Subcutaneous abdominal adipose tissue (tissue), 5 donors: Measurements from ENCODE around the gene HOXB5.

Experiments used
- H3K27ac ChIP-seq: one replicate; pipeline ENCODE4 v1.7.0; 2013; ENCODE audit warnings: low read depth, mild to moderate bottlenecking, inconsistent platforms, low read length, moderate library complexity
- H3K27me3 ChIP-seq, 5 donors: one replicate each; pipeline ENCODE4 v1.7.0; 2013; ENCODE audit warnings: low read length in 5 of 5, inconsistent platforms in 1 of 5; ENCODE audit not compliant: control insufficient read depth in 5 of 5, insufficient read depth in 4 of 5
- H3K36me3 ChIP-seq, 5 donors: one replicate each; pipeline ENCODE4 v1.7.0; 2013; ENCODE audit warnings: low read length in 5 of 5; ENCODE audit not compliant: control insufficient read depth in 5 of 5, insufficient read depth in 5 of 5
- H3K4me1 ChIP-seq, 5 donors: one replicate each; pipeline ENCODE4 v1.7.0; 2013; ENCODE audit warnings: low read length in 5 of 5, mild to moderate bottlenecking in 3 of 5, moderate library complexity in 1 of 5; ENCODE audit not compliant: control insufficient read depth in 5 of 5, insufficient read depth in 5 of 5
- H3K4me3 ChIP-seq, 5 donors: one replicate each; pipeline ENCODE4 v1.7.0; 2013; ENCODE audit warnings: low read length in 5 of 5, low read depth in 1 of 5
- H3K9ac ChIP-seq, 5 donors: one replicate each; pipeline ENCODE4 v1.7.0; 2013; ENCODE audit warnings: low read length in 5 of 5, mild to moderate bottlenecking in 4 of 5, moderate library complexity in 3 of 5
- H3K9me3 ChIP-seq, 5 donors: one replicate each; pipeline ENCODE4 v1.7.0; 2013; ENCODE audit warnings: low read length in 5 of 5; ENCODE audit not compliant: control insufficient read depth in 5 of 5
- donor health status: healthy.
- donor health status: healthy.
- donor health status: healthy.
- donor health status: healthy.
- donor health status: healthy.

HOXB5 gene

DNA sequence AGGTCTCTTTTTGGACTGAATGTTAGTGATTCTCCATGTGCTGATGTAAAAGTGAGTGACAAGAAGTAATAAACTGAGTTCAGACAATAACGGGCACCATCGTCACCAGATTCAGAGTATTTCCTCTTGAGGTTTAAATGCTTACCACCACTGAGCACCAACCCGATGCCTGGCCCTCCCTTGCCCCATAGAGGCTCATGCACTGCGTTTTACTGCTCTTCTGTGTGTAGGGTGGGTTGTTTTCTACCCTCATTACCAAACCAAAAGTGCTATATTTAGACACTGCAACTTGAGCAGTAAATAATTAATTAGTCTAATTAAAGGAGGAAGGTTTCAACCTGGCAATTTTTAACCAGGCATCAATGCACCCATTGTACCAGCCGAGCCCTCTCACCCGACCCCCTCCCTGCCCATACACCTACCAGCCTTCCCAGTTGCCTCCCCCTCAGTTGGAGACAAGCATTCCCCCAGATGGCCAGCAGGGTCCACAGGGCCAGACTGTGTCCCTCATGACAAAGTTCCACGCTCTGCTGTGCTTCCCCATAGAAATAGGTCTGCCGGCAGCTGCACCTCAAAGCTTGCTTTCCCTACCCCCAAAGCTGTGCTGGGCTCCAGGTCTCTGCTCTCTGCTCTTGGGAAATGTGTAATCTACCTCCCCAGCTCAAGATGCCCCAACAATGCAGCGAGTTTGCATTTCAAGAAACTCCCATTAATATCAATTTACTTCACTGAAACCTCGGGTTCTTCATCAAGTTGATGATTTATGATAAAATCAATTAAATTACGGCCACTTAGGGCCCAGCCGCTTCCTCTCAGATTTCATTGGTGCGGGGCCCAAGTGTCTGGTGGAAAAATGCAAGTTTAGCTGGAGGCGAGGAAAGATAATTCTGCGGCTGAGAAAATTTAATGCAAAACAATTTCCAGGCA lies 31.4 kb downstream of the HOXB5 start:
- H3K27me3 ChIP-seq, result no peaks in the 10 kb centered on the region
- H3K27ac ChIP-seq, result no peak overlapping the region
- peaks cover 11 to 95% (median 76%) of the 10 kb centered on the region in 5 donors for H3K4me1 ChIP-seq
- H3K36me3 ChIP-seq, result peaks cover 0 to 3% (median 0%) of the 10 kb centered on the region in 5 donors
- H3K9ac ChIP-seq, result no peak overlapping the region
- H3K9me3 ChIP-seq, result no peaks in the 10 kb centered on the region
- no peak overlapping the region for H3K4me3 ChIP-seq

DNA sequence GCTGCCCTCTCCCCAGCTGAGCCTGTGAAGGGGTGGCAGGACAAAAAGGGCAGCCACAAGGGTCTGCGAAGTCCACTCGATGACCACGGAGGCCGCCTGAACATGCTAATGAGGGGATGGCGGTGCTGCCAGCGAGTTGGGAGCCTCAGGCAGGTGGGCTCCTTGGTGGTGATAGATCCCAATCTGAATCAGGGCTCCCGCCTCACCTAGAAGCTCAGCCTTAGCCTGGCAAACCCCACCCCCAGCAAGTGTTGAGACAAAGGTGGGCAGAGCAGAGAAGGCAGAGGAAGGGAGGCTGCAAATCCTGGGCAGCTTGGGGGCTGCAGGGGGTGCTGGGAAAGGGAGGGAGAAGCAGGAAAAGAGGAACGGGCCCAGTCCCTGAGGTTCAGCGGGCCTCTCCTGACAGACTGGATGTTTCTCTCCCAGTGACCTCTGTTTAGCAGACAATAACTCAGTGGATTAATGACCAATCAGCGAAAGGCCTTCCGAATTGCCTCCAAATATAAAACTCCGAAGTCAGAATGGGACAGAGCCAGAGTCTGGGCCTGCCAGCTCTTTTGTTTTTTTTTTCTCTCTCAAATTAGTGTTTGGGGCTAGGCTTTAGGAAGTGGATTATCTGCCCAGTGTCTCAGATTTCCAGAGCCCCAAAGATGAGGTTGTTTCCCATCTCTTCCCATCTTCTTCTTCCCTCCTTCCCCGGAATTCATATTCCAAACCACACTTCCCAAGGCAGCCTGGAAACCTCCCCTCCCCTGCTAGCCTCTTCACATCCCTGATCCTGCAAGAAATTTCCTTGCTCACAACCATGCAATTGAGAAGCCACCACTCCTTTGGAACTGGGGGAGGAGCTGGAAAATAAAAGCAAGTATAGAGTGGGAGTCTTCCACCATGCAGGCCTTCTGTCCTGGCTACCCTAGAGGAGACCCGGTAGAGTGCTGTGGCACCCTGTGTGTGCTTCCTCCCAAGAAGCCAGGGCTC lies 33.5 kb downstream of the HOXB5 start:
- H3K27me3 ChIP-seq, result no peaks in the 10 kb centered on the region
- peak overlapping the region in 4 of 5 donors; percentile 9 to 43 (median 39) for H3K9ac ChIP-seq
- H3K36me3 ChIP-seq, result peaks cover 0 to 3% (median 0%) of the 10 kb centered on the region in 5 donors
- H3K27ac ChIP-seq, result peak overlapping the region; percentile 81
- no peak overlapping the region for H3K4me3 ChIP-seq
- H3K9me3 ChIP-seq, result no peaks in the 10 kb centered on the region
- H3K4me1 ChIP-seq, result peaks cover 17 to 88% (median 76%) of the 10 kb centered on the region in 5 donors

DNA sequence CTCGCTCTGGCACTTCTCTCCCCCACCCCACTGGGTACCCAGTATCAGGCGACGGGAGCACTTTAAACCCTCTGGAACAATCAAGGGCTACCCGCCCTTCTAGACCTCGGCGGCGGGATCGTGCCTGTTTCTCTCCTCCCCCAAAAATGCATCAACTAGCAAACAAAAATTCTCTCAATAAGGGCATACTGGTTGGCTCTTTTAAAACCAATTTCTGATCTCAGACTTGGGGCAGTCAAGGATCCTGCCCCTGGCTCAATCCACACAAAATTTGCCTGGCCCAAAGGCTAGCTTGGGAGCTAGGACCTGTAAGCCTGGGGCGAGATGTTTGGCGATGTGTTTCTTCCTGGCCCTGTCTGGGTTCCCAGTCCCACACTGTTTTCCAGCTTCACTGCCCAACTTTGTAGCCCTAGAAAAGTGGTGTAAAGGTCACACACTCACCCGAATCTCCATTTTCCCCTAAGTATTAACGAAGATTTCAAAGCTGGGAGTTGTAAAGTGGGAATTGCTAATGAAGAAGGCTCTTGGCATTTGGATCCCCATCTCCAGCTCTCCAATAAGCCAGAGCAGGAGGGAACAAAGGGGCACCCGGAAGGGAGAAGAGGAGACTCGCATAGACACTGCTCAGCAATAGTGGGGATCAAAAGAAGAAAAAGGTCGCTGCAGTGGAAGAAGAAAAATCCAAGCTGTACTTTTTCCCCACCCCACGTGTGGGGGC lies 34.3 kb downstream of the HOXB5 start:
- Histone ChIP-seq H3K27me3 (no peaks in the 10 kb centered on the region), H3K4me3 (no peak overlapping the region), H3K4me1 (peaks cover 15 to 87% (median 77%) of the 10 kb centered on the region in 5 donors), H3K36me3 (peaks cover 0 to 7% (median 0%) of the 10 kb centered on the region in 5 donors), H3K9me3 (no peaks in the 10 kb centered on the region), H3K27ac (peak overlapping the region; percentile 81), H3K9ac (peak overlapping the region in 4 of 5 donors; percentile 9 to 44 (median 39))

DNA sequence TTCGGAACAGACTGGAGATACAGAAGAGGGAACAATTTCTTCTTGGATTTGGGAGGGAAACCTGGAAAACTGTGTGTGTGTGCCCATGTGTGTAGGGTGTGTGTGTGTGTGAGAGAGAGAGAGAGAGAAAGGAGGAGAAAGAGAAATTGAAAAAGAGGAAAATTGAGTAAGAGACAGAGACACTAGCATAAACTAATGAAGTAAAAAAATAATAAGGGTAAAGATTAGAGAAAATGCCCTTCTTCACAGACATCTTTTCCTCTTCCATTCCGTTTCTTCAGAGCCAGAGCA lies 34.8 kb downstream of the HOXB5 start:
- Histone ChIP-seq H3K36me3 (peaks cover 0 to 8% (median 0%) of the 10 kb centered on the region in 5 donors), H3K4me1 (peaks cover 15 to 89% (median 79%) of the 10 kb centered on the region in 5 donors), H3K9ac (peak overlapping the region in 3 of 5 donors; percentile 9 to 44 (median 35)), H3K9me3 (no peaks in the 10 kb centered on the region), H3K27me3 (no peaks in the 10 kb centered on the region), H3K27ac (peak overlapping the region; percentile 81), H3K4me3 (no peak overlapping the region)

DNA sequence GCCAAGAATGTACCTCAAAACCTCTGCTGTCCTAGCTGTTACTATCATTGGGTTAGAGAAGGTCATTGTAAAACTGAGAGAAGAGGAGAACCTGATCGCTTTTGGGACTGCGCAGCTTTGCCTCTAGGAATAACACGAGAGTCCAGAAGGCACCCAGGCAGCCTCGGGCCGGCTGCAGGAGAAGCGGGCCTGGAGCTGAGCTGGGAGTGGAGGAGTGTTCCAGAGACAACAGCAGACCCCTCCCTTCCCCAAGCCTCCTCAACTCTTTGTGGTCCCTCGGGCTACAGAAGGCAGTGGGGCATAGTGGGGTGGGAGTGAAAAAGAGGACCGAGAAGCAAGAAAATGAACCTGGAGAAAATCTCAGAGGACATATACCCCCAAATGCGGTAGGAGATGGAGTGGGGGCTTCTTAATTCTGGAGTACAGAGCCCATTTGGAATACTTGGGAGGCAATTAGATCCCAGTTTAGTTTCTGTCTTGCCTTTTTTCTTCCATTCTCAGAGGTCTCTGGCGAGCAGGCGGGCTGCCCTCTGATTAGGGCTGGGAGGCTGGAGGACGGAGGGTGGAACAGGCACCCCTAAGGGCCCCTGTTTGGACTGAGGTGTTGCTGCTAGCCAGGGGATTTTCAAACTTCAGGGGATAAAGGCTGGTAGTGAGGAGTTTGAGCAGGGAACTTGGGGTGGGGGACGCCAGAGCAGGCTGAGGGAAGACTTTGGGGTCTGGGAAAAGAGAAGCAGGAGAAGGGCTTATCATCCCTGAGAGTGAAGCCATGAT lies 35.3 kb downstream of the HOXB5 start:
- Histone ChIP-seq H3K27ac (peak overlapping the region; percentile 81), H3K9me3 (no peaks in the 10 kb centered on the region), H3K36me3 (peaks cover 0 to 8% (median 0%) of the 10 kb centered on the region in 5 donors), H3K4me1 (peaks cover 11 to 87% (median 78%) of the 10 kb centered on the region in 5 donors), H3K9ac (peak overlapping the region in 2 of 5 donors; percentile 1 to 44), H3K4me3 (no peak overlapping the region), H3K27me3 (no peaks in the 10 kb centered on the region)

DNA sequence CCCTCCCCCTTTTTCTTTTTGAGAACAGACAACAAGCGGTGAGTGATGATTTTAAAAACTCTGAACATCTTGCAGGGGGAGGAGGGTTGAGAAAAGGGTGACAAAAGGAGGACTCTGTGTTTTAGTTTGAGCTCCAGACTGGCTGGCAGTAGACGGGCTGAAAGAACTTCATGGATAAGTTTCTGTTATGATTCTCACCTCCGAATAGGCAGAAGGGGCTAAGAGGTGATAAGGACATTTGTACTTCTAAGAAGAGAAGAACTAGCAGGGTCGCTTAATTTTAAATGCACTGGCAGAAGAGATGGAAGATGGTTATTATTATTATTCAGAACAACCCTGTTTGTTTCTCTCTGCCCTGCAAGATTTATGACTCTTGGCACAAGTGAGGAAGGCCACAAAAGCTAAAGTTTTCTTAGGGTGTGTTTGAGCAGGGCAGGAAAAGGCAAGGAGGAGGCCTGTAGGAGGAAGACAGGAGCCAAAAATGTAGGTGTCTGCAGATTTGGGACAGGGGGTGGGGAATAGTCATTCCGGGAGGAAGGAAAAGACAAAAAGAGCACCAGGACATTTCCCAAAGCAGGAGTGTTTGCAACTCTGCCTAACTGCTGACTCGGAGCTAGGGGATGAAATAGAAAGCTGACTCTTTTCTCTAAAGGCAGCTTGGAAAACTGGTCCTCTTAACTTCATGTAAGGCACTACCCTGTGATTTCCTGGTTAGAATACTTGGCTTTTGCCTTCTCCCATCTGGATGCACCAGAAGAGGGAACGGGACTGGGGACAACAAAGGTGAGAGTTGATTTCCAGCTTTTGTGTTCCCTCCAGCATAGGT lies 36.8 kb downstream of the HOXB5 start:
- Histone ChIP-seq H3K9ac (peak overlapping the region in 3 of 5 donors; percentile 0 to 39 (median 16)), H3K4me1 (peaks cover 16 to 83% (median 76%) of the 10 kb centered on the region in 5 donors), H3K27ac (peak overlapping the region; percentile 81), H3K9me3 (no peaks in the 10 kb centered on the region), H3K36me3 (peaks cover 0 to 13% (median 5%) of the 10 kb centered on the region in 5 donors), H3K4me3 (no peak overlapping the region), H3K27me3 (no peaks in the 10 kb centered on the region)

DNA sequence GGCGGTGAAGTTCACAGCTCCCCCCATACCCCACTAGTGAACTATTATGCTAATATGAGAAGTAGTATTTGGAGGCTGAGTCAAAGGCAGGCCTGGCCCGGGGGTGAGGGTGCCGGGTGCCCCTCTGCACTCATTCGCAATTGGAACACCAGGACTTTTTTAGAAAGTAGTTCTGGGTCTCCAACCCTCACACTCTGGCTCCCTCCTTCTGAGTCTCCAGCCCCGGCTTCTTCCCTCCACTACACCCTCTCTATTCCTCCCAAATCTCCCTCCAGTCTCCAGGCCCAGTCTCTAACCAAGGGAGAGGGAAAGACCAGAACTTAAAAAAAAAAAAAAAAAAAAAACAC lies 37.4 kb downstream of the HOXB5 start:
- H3K4me3 ChIP-seq, result no peak overlapping the region
- peak overlapping the region in 1 of 5 donors; percentile 39 for H3K9ac ChIP-seq
- no peaks in the 10 kb centered on the region for H3K27me3 ChIP-seq
- H3K27ac ChIP-seq, result peak overlapping the region; percentile 40
- peaks cover 16 to 80% (median 71%) of the 10 kb centered on the region in 5 donors for H3K4me1 ChIP-seq
- H3K9me3 ChIP-seq, result no peaks in the 10 kb centered on the region
- peaks cover 0 to 15% (median 8%) of the 10 kb centered on the region in 5 donors for H3K36me3 ChIP-seq

DNA sequence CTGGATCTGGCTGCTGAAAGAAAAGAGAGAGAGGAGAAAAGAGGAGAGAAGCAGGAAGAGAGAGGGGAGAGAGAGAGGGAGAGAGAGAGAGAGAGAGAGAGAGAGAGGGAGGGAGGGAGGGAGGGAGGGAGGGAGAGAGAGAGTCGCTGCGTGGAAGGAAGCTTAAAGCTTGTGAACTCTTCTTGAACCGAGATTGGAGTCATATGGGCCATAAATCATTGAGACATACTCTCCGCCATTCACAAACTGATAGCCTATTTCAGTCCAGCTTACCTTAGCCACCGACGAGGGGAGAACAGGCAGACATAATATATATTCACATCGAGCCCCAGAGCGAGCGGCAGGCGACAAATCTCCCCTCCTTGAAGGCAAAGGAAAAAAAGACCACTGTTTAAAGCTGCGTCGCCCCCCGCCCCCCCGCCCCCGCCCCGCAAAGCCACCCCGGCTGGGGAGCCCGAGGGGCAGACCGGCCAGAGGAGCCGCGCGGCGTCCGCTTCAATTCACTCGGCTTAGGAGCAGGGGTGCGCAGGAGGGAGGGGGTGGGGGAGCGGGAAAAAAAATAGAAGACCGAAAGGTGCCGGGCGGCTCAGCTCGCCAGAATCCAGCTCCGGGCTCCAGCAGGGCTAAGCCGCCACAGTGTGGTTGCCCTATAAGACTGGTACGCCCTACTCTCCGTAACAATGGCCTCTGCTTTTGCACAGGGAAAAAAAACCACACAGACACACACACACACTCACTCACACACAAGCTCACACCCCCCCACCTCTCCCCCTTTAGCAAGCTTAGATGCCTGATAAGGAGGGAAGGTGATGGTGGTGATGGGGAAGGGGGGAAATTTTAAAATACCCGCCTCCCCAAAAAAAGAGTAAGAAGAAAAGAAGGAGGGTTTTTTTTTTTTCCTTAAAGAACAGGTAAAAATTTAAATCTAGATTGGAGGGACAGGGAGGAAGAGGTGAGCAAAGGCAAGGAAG lies 38.0 kb downstream of the HOXB5 start:
- Histone ChIP-seq H3K27me3 (no peaks in the 10 kb centered on the region), H3K36me3 (peaks cover 0 to 18% (median 11%) of the 10 kb centered on the region in 5 donors), H3K4me3 (peak overlapping the region in 4 of 5 donors; percentile 48 to 63 (median 52)), H3K27ac (peak overlapping the region; percentile 79), H3K9me3 (no peaks in the 10 kb centered on the region), H3K9ac (peak overlapping the region in 1 of 5 donors; percentile 52), H3K4me1 (peaks cover 16 to 78% (median 68%) of the 10 kb centered on the region in 5 donors)
